HG03460 (cell line): ENCODE results near the gene TRH.
"Not testable (repeated sequence)": the region's sequence is repeated elsewhere in the genome, so short reads cannot be mapped to it uniquely, and the experiment has no call there.

ENCODE experiments used
- ATAC-seq: cut with Tn5 transposase; IDR thresholded peaks from one replicate; pipeline ENCODE4 v1.9.1; 2021; ENCODE audit not compliant: unreplicated experiment

Gene TRH

GRCh38 chr3:129962600-129962999 is 11.9 kb upstream of the TRH start:
- ATAC-seq = no peak

- ATAC-seq = no peak
Observed at GRCh38 chr3:129965937-129966336, 8.6 kb upstream of the TRH start.

- ATAC-seq = no peak
Observed at GRCh38 chr3:129966876-129967275, 7.6 kb upstream of the TRH start.

GRCh38 chr3:129967761-129968160 is 6.8 kb upstream of the TRH start:
- ATAC-seq = no peak

- no peak for ATAC-seq
Observed at GRCh38 chr3:129971351-129972052, 3.0 kb upstream of the TRH start.

- ATAC-seq = no peak
Observed at GRCh38 chr3:129972301-129972700, 2.2 kb upstream of the TRH start.

- ATAC-seq = no peak
Observed at GRCh38 chr3:129973853-129974563, 512 bp upstream of the TRH start.

GRCh38 chr3:129974833-129975704 is 549 bp downstream of the TRH start:
- ATAC-seq = no peak

GRCh38 chr3:129975705-129976048 is 1.2 kb downstream of the TRH start:
- no peak for ATAC-seq

GRCh38 chr3:129976286-129976685 is 1.8 kb downstream of the TRH start:
- no peak for ATAC-seq

GRCh38 chr3:129978123-129978522 is 3.6 kb downstream of the TRH start:
- no peak for ATAC-seq

- no peak for ATAC-seq
Observed at GRCh38 chr3:129979905-129980304, 5.4 kb downstream of the TRH start.

GRCh38 chr3:129983561-129983960 is 9.0 kb downstream of the TRH start:
- ATAC-seq = no peak

GRCh38 chr3:129984125-129984524 is 9.6 kb downstream of the TRH start:
- ATAC-seq = no peak

- no peak for ATAC-seq
Observed at GRCh38 chr3:129985113-129985512, 10.6 kb downstream of the TRH start.

- no peak for ATAC-seq
Observed at GRCh38 chr3:129988429-129988828, 13.9 kb downstream of the TRH start.

GRCh38 chr3:129989414-129989813 is 14.9 kb downstream of the TRH start:
- no peak for ATAC-seq

- no peak for ATAC-seq
Observed at GRCh38 chr3:129992781-129993180, 18.3 kb downstream of the TRH start.

- ATAC-seq = no peak
Observed at GRCh38 chr3:129994883-129995559, 20.5 kb downstream of the TRH start.

- ATAC-seq = no peak
Observed at GRCh38 chr3:129996073-129996472, 21.6 kb downstream of the TRH start.

GRCh38 chr3:129999176-129999575 is 24.7 kb downstream of the TRH start:
- not testable (repeated sequence) for ATAC-seq
